Measurements from ENCODE around the gene DTD1.

DTD1 gene

DNA sequence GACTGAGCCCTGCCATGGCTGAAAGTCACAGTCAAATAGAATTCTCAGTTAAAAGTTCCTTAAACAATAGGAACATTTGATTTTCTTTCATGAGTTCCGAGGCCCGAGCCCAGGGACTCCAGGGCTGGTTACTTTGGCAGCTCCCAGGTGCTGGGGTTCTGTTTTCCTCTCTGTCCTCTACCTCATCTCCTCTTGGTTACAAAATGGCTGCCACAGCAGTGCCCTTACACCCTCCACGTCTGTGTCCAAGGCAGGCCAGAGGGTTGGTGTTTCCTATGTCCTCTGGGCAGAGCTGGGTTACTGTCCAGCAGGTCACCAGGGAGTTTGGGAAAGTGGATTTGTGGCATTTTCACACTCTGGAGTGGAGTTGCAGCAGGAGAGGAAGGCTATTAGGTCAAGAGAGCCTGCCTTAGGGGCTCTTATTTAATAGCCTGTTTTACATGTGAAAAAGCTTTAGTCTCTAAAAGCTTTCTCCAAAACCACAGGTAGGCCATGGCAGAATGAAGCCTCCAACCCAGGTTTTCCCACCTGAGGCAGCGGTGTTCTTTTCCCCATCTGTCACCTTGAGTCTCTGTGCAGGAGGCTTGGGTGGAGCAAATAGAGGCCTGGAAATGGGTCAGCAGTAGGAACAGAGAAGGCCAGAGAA, 111.0 kb downstream of the DTD1 start:
- Histone ChIP-seq H3K27ac (ENCODE audit: extremely low read depth, low read depth, low read length) (no peak overlapping the region), H3K4me1 (ENCODE audit: control insufficient read depth, insufficient read depth, low read length) (no peaks in the 10 kb centered on the region), H3K9me3 (ENCODE audit: control insufficient read depth, insufficient read depth, low read depth, low read length) (no peaks in the 10 kb centered on the region), H3K36me3 (ENCODE audit: control insufficient read depth in 2 of 2, insufficient read depth in 1 of 2, low read length in 2 of 2) (no peaks in the 10 kb centered on the region), H3K4me3 (ENCODE audit: low read depth, low read length) (no peak overlapping the region)
- TF ChIP-seq ZNF211 (tag by site-specific recombination; IDR thresholded peaks at IDR 0.05; ENCODE audit: low read depth) = no peak
- no peak for TF ChIP-seq ZNF394 (tag by site-specific recombination; IDR thresholded peaks at IDR 0.05; ENCODE audit: borderline replicate concordance)
- TF ChIP-seq ZNF837 (tag by site-specific recombination; IDR thresholded peaks at IDR 0.05) = no peak
- TF ChIP-seq ZNF664 (tag by site-specific recombination; IDR thresholded peaks at IDR 0.05) = no peak
- TF ChIP-seq RBAK (tag by site-specific recombination; IDR thresholded peaks at IDR 0.05) = no peak
- TF ChIP-seq ZNF114 (tag by site-specific recombination; IDR thresholded peaks at IDR 0.05) = no peak
- TF ChIP-seq, protein P1, sequence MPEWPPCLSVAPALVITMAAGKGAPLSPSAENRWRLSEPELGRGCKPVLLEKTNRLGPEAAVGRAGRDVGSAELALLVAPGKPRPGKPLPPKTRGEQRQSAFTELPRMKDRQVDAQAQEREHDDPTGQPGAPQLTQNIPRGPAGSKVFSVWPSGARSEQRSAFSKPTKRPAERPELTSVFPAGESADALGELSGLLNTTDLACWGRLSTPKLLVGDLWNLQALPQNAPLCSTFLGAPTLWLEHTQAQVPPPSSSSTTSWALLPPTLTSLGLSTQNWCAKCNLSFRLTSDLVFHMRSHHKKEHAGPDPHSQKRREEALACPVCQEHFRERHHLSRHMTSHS (tag by site-specific recombination; IDR thresholded peaks at IDR 0.05) = no peak
- TF ChIP-seq SCRT2 (tag by site-specific recombination; IDR thresholded peaks at IDR 0.05) = no peak
- no peak for TF ChIP-seq ZNF335 (tag by site-specific recombination; conservative IDR thresholded peaks at IDR 0.05)
- TF ChIP-seq ZNF629 (tag by site-specific recombination; IDR thresholded peaks at IDR 0.05) = no peak
- CTCF ChIA-PET = no interaction called here
- POLR2A ChIA-PET = no interaction called here

DNA sequence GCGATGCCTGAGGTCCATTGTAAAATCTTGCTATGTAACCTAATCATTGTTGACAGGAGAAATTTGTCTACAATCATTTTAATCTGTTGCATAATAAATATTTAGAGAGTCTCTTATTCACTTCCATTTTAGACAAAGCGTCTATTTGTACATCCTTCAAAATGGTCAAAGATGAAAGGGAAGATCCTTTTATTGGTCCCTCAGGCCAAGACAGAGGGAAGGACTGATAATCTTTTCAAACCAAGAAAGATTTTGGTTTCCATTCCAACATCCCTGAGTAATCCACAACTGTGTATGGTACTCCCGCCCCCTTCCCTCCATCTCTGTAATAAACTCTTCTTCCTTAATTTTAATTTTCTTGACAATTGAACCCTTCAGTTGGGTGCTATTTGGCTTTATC, 114.1 kb downstream of the DTD1 start:
- Histone ChIP-seq H3K36me3 (ENCODE audit: control insufficient read depth in 2 of 2, insufficient read depth in 1 of 2, low read length in 2 of 2) (no peaks in the 10 kb centered on the region), H3K4me3 (ENCODE audit: low read depth, low read length) (no peak overlapping the region), H3K27ac (ENCODE audit: extremely low read depth, low read depth, low read length) (no peak overlapping the region), H3K4me1 (ENCODE audit: control insufficient read depth, insufficient read depth, low read length) (no peaks in the 10 kb centered on the region), H3K9me3 (ENCODE audit: control insufficient read depth, insufficient read depth, low read depth, low read length) (no peaks in the 10 kb centered on the region)
- ChIA-PET POLR2A (no interaction called here), CTCF (no interaction called here)
- TF ChIP-seq HOXA7 (CRISPR knock-in tag; IDR thresholded peaks at IDR 0.05; ENCODE audit: borderline replicate concordance) (no peak), ZNF776 (tag by site-specific recombination; IDR thresholded peaks at IDR 0.05; ENCODE audit: borderline replicate concordance) (no peak), ZNF514 (tag by site-specific recombination; IDR thresholded peaks at IDR 0.05) (no peak)
- TF ChIP-seq, protein P2, sequence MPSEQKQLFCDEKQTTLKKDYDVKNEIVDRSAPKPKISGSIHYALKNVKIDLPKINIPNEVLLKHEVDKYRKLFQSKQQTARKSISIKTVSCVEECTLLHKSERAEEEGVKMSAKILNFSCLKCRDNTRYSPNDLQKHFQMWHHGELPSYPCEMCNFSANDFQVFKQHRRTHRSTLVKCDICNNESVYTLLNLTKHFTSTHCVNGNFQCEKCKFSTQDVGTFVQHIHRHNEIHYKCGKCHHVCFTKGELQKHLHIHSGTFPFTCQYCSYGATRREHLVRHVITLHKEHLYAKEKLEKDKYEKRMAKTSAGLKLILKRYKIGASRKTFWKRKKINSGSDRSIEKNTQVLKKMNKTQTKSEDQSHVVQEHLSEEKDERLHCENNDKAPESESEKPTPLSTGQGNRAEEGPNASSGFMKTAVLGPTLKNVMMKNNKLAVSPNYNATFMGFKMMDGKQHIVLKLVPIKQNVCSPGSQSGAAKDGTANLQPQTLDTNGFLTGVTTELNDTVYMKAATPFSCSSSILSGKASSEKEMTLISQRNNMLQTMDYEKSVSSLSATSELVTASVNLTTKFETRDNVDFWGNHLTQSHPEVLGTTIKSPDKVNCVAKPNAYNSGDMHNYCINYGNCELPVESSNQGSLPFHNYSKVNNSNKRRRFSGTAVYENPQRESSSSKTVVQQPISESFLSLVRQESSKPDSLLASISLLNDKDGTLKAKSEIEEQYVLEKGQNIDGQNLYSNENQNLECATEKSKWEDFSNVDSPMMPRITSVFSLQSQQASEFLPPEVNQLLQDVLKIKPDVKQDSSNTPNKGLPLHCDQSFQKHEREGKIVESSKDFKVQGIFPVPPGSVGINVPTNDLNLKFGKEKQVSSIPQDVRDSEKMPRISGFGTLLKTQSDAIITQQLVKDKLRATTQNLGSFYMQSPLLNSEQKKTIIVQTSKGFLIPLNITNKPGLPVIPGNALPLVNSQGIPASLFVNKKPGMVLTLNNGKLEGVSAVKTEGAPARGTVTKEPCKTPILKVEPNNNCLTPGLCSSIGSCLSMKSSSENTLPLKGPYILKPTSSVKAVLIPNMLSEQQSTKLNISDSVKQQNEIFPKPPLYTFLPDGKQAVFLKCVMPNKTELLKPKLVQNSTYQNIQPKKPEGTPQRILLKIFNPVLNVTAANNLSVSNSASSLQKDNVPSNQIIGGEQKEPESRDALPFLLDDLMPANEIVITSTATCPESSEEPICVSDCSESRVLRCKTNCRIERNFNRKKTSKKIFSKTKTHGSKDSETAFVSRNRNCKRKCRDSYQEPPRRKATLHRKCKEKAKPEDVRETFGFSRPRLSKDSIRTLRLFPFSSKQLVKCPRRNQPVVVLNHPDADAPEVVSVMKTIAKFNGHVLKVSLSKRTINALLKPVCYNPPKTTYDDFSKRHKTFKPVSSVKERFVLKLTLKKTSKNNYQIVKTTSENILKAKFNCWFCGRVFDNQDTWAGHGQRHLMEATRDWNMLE (tag by site-specific recombination; conservative IDR thresholded peaks at IDR 0.05; ENCODE audit: low read depth) = no peak

DNA sequence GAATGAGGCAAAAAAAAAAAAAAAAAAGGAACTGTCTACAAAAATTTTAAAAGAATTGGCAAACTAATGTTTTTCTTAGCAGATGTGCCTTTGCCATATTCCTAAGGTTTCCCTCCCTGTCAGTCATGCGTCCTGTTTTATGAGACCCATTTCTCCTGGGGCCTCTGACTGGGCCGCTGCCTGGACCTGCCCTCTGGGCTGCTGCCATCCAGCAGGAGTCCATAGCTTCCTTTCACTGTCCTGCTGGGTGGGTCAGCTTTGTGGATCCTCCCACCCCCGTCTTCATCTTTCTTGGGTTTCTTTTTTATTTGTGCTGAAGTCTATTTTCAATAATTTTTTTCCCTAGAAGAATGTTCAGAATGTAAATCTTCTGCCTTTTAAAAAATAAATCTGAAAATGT, 114.9 kb downstream of the DTD1 start:
- Histone ChIP-seq H3K4me1 (ENCODE audit: control insufficient read depth, insufficient read depth, low read length) (no peaks in the 10 kb centered on the region), H3K36me3 (ENCODE audit: control insufficient read depth in 2 of 2, insufficient read depth in 1 of 2, low read length in 2 of 2) (no peaks in the 10 kb centered on the region), H3K27ac (ENCODE audit: extremely low read depth, low read depth, low read length) (no peak overlapping the region), H3K4me3 (ENCODE audit: low read depth, low read length) (no peak overlapping the region), H3K9me3 (ENCODE audit: control insufficient read depth, insufficient read depth, low read depth, low read length) (no peaks in the 10 kb centered on the region)
- POLR2A ChIA-PET = no interaction called here
- TF ChIP-seq ZNF571 (tag by site-specific recombination; IDR thresholded peaks at IDR 0.05) (no peak), ZIC2 (tag by site-specific recombination; IDR thresholded peaks at IDR 0.05) (peak; percentile 55; the same call in 1 of the 2 replicates), ZNF174 (tag by site-specific recombination; IDR thresholded peaks at IDR 0.05) (no peak), ZNF112 (tag by site-specific recombination; IDR thresholded peaks at IDR 0.05) (no peak)
- TF ChIP-seq, protein P3, sequence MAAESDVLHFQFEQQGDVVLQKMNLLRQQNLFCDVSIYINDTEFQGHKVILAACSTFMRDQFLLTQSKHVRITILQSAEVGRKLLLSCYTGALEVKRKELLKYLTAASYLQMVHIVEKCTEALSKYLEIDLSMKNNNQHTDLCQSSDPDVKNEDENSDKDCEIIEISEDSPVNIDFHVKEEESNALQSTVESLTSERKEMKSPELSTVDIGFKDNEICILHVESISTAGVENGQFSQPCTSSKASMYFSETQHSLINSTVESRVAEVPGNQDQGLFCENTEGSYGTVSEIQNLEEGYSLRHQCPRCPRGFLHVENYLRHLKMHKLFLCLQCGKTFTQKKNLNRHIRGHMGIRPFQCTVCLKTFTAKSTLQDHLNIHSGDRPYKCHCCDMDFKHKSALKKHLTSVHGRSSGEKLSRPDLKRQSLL (tag by site-specific recombination; IDR thresholded peaks at IDR 0.05) = no peak
- CTCF ChIA-PET = no interaction called here

All from HEK293 (cell line).